MM.1S (cell line): ENCODE data around the gene PDCD10.

Experiments used
- DNase-seq: peaks from one replicate; pipeline ENCODE4 v3.0.0-alpha.2; 2015
- H2AFZ ChIP-seq: fragments of 300-600 bp; sonication (generic); 2 replicates; pipeline ENCODE4 v1.6.0; 2016; ENCODE audit warnings: antibody characterized with exemption, low read length
- H3F3A ChIP-seq: fragments of 300-600 bp; sonication (generic); 2 replicates; pipeline ENCODE4 v1.6.1; 2016; ENCODE audit warnings: mild to moderate bottlenecking, antibody characterized with exemption, low read length, moderate library complexity, mixed read lengths; ENCODE audit not compliant: insufficient read depth
- H3K27ac ChIP-seq: fragments of 300-600 bp; sonication (generic); 2 replicates; pipeline ENCODE4 v1.5.1; 2016; ENCODE audit warnings: mild to moderate bottlenecking, low read length
- H3K27me3 ChIP-seq: fragments of 300-600 bp; sonication (generic); replicated peaks from 2 replicates; pipeline ENCODE4 v1.6.0; 2016; ENCODE audit warnings: low read length; ENCODE audit not compliant: insufficient read depth
- H3K36me3 ChIP-seq: fragments of 300-600 bp; sonication (generic); replicated peaks from 2 replicates; pipeline ENCODE4 v1.6.1; 2016; ENCODE audit warnings: mild to moderate bottlenecking, low read length, mixed read lengths; ENCODE audit not compliant: insufficient read depth
- H3K4me1 ChIP-seq: fragments of 300-600 bp; sonication (generic); 2 replicates; pipeline ENCODE4 v1.6.1; 2016; ENCODE audit warnings: low read length, mixed read lengths
- H3K4me2 ChIP-seq: fragments of 300-600 bp; sonication (generic); 2 replicates; pipeline ENCODE4 v1.6.0; 2016; ENCODE audit warnings: low read depth, low read length
- H3K4me3 ChIP-seq: fragments of 300-600 bp; sonication (generic); 2 replicates; pipeline ENCODE4 v1.5.1; 2016; ENCODE audit warnings: low read length, mixed read lengths
- H3K79me2 ChIP-seq: fragments of 300-600 bp; sonication (generic); 2 replicates; pipeline ENCODE4 v1.6.1; 2016; ENCODE audit warnings: mixed run types, low read length, mixed read lengths
- H3K9ac ChIP-seq: fragments of 300-600 bp; sonication (generic); 2 replicates; pipeline ENCODE4 v1.6.1; 2016; ENCODE audit warnings: low read length, mixed read lengths
- H3K9me2 ChIP-seq: fragments of 300-600 bp; sonication (generic); replicated peaks from 2 replicates; pipeline ENCODE4 v1.6.1; 2016; ENCODE audit warnings: mild to moderate bottlenecking, low read length, mixed read lengths; ENCODE audit not compliant: insufficient read depth
- H3K9me3 ChIP-seq: fragments of 300-600 bp; sonication (generic); replicated peaks from 2 replicates; pipeline ENCODE4 v1.6.1; 2016; ENCODE audit warnings: mild to moderate bottlenecking, low read length, mixed read lengths; ENCODE audit not compliant: insufficient read depth
- H4K20me1 ChIP-seq: fragments of 300-600 bp; sonication (generic); 2 replicates; pipeline ENCODE4 v1.6.1; 2016; ENCODE audit warnings: mild to moderate bottlenecking, low read length, moderate library complexity, mixed read lengths; ENCODE audit not compliant: insufficient read depth
- CTCF ChIP-seq: fragments of 300-600 bp; sonication (generic); IDR thresholded peaks from 2 replicates; pipeline ENCODE4 v1.5.1; 2016; ENCODE audit warnings: antibody characterized with exemption, low read length, mixed read lengths
- EZH2 ChIP-seq: fragments of 300-600 bp; sonication (generic); optimal IDR thresholded peaks from 2 replicates; pipeline ENCODE3; 2017; ENCODE audit warnings: low read depth, mild to moderate bottlenecking, antibody characterized with exemption, low read length, mixed read lengths
- EZH2phosphoT487 ChIP-seq: fragments of 300-600 bp; sonication (generic); IDR thresholded peaks from 2 replicates; pipeline ENCODE4 v1.6.1; 2018; ENCODE audit warnings: antibody characterized with exemption, low read length

PDCD10 gene

GRCh38 chr3:167723025-167723512 is 11.6 kb downstream of the PDCD10 start:
- Histone ChIP-seq H3K9ac (no peak overlapping the region), H3K9me2 (no peaks in the 10 kb centered on the region), H3K4me1 (no peaks in the 10 kb centered on the region), H3K27me3 (no peaks in the 10 kb centered on the region), H3K27ac (no peak overlapping the region), H4K20me1 (peaks cover 39% of the 10 kb centered on the region), H3K9me3 (no peaks in the 10 kb centered on the region), H3K4me2 (no peak overlapping the region), H3F3A (no peaks in the 10 kb centered on the region), H2AFZ (no peak overlapping the region), H3K36me3 (peaks cover 20% of the 10 kb centered on the region), H3K79me2 (peaks cover 94% of the 10 kb centered on the region), H3K4me3 (no peak overlapping the region)
- TF ChIP-seq EZH2 (no peak), EZH2phosphoT487 (no peak), CTCF (no peak)
- DNase-seq: no peak

GRCh38 chr3:167718582-167718981 is 16.1 kb downstream of the PDCD10 start:
- Histone ChIP-seq H3K9me2 (no peaks in the 10 kb centered on the region), H2AFZ (no peak overlapping the region), H3K9me3 (no peaks in the 10 kb centered on the region), H4K20me1 (peaks cover 21% of the 10 kb centered on the region), H3K36me3 (peaks cover 25% of the 10 kb centered on the region), H3K4me2 (no peak overlapping the region), H3F3A (no peaks in the 10 kb centered on the region), H3K9ac (no peak overlapping the region), H3K4me1 (0 out of 2 replicates have a peak, but pooled peaks cover 4% of the 10 kb centered on the region), H3K27ac (no peak overlapping the region), H3K79me2 (peaks cover 88% of the 10 kb centered on the region), H3K27me3 (no peaks in the 10 kb centered on the region), H3K4me3 (no peak overlapping the region)
- DNase-seq: no peak
- TF ChIP-seq CTCF: no peak
- TF ChIP-seq EZH2phosphoT487: no peak
- no peak for TF ChIP-seq EZH2

- no peak for TF ChIP-seq EZH2phosphoT487
- TF ChIP-seq CTCF: no peak
- TF ChIP-seq EZH2: no peak
- H3K9me2 ChIP-seq: no peaks in the 10 kb centered on the region
- DNase-seq: no peak
- H3K27ac ChIP-seq: no peak overlapping the region
- no peak overlapping the region for H3K4me2 ChIP-seq
- peaks cover 29% of the 10 kb centered on the region for H4K20me1 ChIP-seq
- no peaks in the 10 kb centered on the region for H3K27me3 ChIP-seq
- H3K4me3 ChIP-seq: no peak overlapping the region
- H2AFZ ChIP-seq: no peak overlapping the region
- H3K79me2 ChIP-seq: peaks cover 88% of the 10 kb centered on the region
- no peaks in the 10 kb centered on the region for H3K9me3 ChIP-seq
- H3F3A ChIP-seq: no peaks in the 10 kb centered on the region
- H3K4me1 ChIP-seq: 0 out of 2 replicates have a peak, but pooled peaks cover 5% of the 10 kb centered on the region
- H3K9ac ChIP-seq: no peak overlapping the region
- H3K36me3 ChIP-seq: peaks cover 25% of the 10 kb centered on the region
Measured at GRCh38 chr3:167716920-167717319, 17.8 kb downstream of the PDCD10 start.
